SK-N-MC (cell line): ENCODE measurements around the gene ERG.

Source experiments
- EZH2 ChIP-seq: fragments of 200-600 bp; sonication (generic); IDR thresholded peaks from one replicate; pipeline ENCODE4 v1.6.1; 2017; ENCODE audit warnings: antibody characterized with exemption
- POLR2AphosphoS5 ChIP-seq: IDR thresholded peaks from 2 replicates; pipeline ENCODE4 v1.6.1; 2012; ENCODE audit warnings: mild to moderate bottlenecking, low read depth, low read length, borderline replicate concordance

DNA sequence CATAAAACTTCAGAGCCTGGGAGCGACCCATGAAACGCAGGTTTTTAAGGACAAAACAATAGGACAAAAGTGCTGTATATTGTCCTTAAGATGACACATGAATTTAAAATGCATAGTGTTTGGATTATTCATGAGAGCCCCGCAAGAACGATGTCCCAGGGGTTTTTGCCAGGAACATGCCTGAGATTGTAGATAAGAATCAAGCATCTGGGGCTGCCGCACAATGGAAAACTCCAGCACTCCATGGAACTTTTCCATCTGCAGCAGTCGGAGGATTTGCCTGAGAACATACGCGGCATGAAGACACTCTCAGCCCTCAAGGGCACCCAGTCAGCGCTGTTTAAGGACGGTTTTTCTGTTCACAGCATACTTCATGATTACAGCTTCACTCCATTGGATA is 5.3 kb upstream of the ERG start:
- no peak for TF ChIP-seq EZH2
- no peak for TF ChIP-seq POLR2AphosphoS5
